Suprapubic skin (tissue), 4 donors: ENCODE results near the gene CFAP410. TPM values are rescaled to one million over a fixed set of nuclear protein-coding genes. Genes with fewer than 3 reads are reported as not detected.

Experiments used
- DNase-seq, 2 donors: peaks; one replicate each; pipeline ENCODE4 v3.0.0-alpha.2; 2019; ENCODE audit warnings: low spot score in 2 of 2
- H3K27ac ChIP-seq: fragments of 200-600 bp; sonication (generic); one replicate; pipeline ENCODE4 v1.5.1; 2019
- H3K27me3 ChIP-seq: fragments of 200-600 bp; sonication (generic); one replicate; pipeline ENCODE4 v1.5.1; 2019
- H3K36me3 ChIP-seq: fragments of 200-600 bp; sonication (generic); one replicate; pipeline ENCODE4 v1.5.1; 2019
- H3K4me1 ChIP-seq: fragments of 200-600 bp; sonication (generic); one replicate; pipeline ENCODE4 v1.5.1; 2019
- H3K4me3 ChIP-seq: fragments of 200-600 bp; sonication (generic); one replicate; pipeline ENCODE4 v1.5.1; 2019; ENCODE audit warnings: mild to moderate bottlenecking
- H3K9me3 ChIP-seq: fragments of 200-600 bp; sonication (generic); one replicate; pipeline ENCODE4 v1.5.1; 2019
- CTCF ChIP-seq, 2 donors: fragments of 200-600 bp in 1 of 2; fragments of 450-650 bp in 1 of 2; sonication (generic) in 1 of 2; IDR thresholded peaks; one replicate each; pipeline ENCODE4 v1.5.1; 2016 to 2019; ENCODE audit warnings: antibody characterized with exemption in 2 of 2, mild to moderate bottlenecking in 1 of 2, moderate library complexity in 1 of 2
- EP300 ChIP-seq: sonication (generic); formaldehyde crosslinking; IDR thresholded peaks from one replicate; pipeline ENCODE4 v1.6.1; 2017; ENCODE audit warnings: antibody characterized with exemption
- POLR2A ChIP-seq, 2 donors: fragments of 450-650 bp; IDR thresholded peaks; one replicate each; pipeline ENCODE4 v1.6.1; 2017; ENCODE audit warnings: antibody characterized with exemption in 2 of 2, mild to moderate bottlenecking in 2 of 2, moderate library complexity in 2 of 2
- POLR2AphosphoS5 ChIP-seq, 3 donors: sonication (generic); formaldehyde crosslinking; IDR thresholded peaks; one replicate each; pipeline ENCODE4 v1.6.1; 2017; ENCODE audit warnings: antibody characterized with exemption in 3 of 3
- WGBS: methylation state at CpG from one replicate; pipeline ENCODE4 v1.1.5; 2018; 5-methylcytosine and 5-hydroxymethylcytosine counted together
- total RNA-seq, 4 donors: library from RNA; depleted of rRNA; stranded (reverse); fragments of >200 nt; gene quantifications; one replicate each; pipeline ENCODE4 v1.1.0, GENCODE V29; 2016

The CFAP410 gene
- total RNA-seq, 4 donors from 2014 or later, result 22.6 to 45.5 (median 27.3) TPM

- H3K36me3 ChIP-seq, result no peaks in the 10 kb centered on the region
- H3K27me3 ChIP-seq, result peaks cover 9% of the 10 kb centered on the region
- H3K9me3 ChIP-seq, result no peaks in the 10 kb centered on the region
- DNase-seq, result no peak
- 63% methylated on average over 5 of the region's 13 CpGs for WGBS
- no peak overlapping the region for H3K4me3 ChIP-seq
- H3K4me1 ChIP-seq, result peaks cover 54% of the 10 kb centered on the region
- no peak for TF ChIP-seq POLR2A (IDR thresholded peaks at IDR 0.05)
- no peak for TF ChIP-seq EP300
- TF ChIP-seq POLR2AphosphoS5 (IDR thresholded peaks at IDR 0.05), result no peak
- TF ChIP-seq CTCF (IDR thresholded peaks at IDR 0.05), result no peak
- no peak overlapping the region for H3K27ac ChIP-seq
Measured at GRCh38 chr21:44296916-44297315, 42.3 kb downstream of the CFAP410 start.

GRCh38 chr21:44296103-44296519 is 43.1 kb downstream of the CFAP410 start:
- Histone ChIP-seq H3K4me1 (peaks cover 46% of the 10 kb centered on the region), H3K27me3 (peaks cover 9% of the 10 kb centered on the region), H3K4me3 (no peak overlapping the region), H3K9me3 (no peaks in the 10 kb centered on the region), H3K36me3 (no peaks in the 10 kb centered on the region), H3K27ac (no peak overlapping the region)
- WGBS, result 73% methylated on average over 2 of the region's 12 CpGs
- TF ChIP-seq POLR2AphosphoS5 (IDR thresholded peaks at IDR 0.05), result no peak
- no peak for TF ChIP-seq POLR2A (IDR thresholded peaks at IDR 0.05)
- no peak for TF ChIP-seq CTCF (IDR thresholded peaks at IDR 0.05)
- no peak for TF ChIP-seq EP300
- no peak for DNase-seq

GRCh38 chr21:44295646-44296045 is 43.5 kb downstream of the CFAP410 start:
- Histone ChIP-seq H3K36me3 (no peaks in the 10 kb centered on the region), H3K4me1 (peaks cover 41% of the 10 kb centered on the region), H3K9me3 (no peaks in the 10 kb centered on the region), H3K27me3 (peaks cover 9% of the 10 kb centered on the region), H3K4me3 (no peak overlapping the region), H3K27ac (no peak overlapping the region)
- TF ChIP-seq EP300, result no peak
- no peak for DNase-seq
- 62% methylated on average over 2 of the region's 10 CpGs for WGBS

- no peak for DNase-seq
- peaks cover 39% of the 10 kb centered on the region for H3K4me1 ChIP-seq
- H3K27ac ChIP-seq, result no peak overlapping the region
- no peak for TF ChIP-seq POLR2A (IDR thresholded peaks at IDR 0.05)
- no peak for TF ChIP-seq POLR2AphosphoS5 (IDR thresholded peaks at IDR 0.05)
- no peak for TF ChIP-seq CTCF (IDR thresholded peaks at IDR 0.05)
- TF ChIP-seq EP300, result no peak
- peaks cover 9% of the 10 kb centered on the region for H3K27me3 ChIP-seq
- H3K4me3 ChIP-seq, result no peak overlapping the region
- H3K36me3 ChIP-seq, result no peaks in the 10 kb centered on the region
- H3K9me3 ChIP-seq, result no peaks in the 10 kb centered on the region
- WGBS, result 51% methylated on average over 13 of the region's 14 CpGs
Measured at GRCh38 chr21:44295163-44295573, 44.0 kb downstream of the CFAP410 start.

- TF ChIP-seq EP300, result no peak
- no peak for TF ChIP-seq POLR2A (IDR thresholded peaks at IDR 0.05)
- no peak for TF ChIP-seq POLR2AphosphoS5 (IDR thresholded peaks at IDR 0.05)
- no peak for TF ChIP-seq CTCF (IDR thresholded peaks at IDR 0.05)
- H3K27me3 ChIP-seq, result peaks cover 9% of the 10 kb centered on the region
- WGBS, result 70% methylated on average over 4 of the region's 26 CpGs
- H3K4me1 ChIP-seq, result peaks cover 37% of the 10 kb centered on the region
- H3K36me3 ChIP-seq, result no peaks in the 10 kb centered on the region
- no peak overlapping the region for H3K27ac ChIP-seq
- H3K9me3 ChIP-seq, result no peaks in the 10 kb centered on the region
- no peak overlapping the region for H3K4me3 ChIP-seq
- no peak for DNase-seq
Measured at GRCh38 chr21:44294391-44295162, 44.6 kb downstream of the CFAP410 start.
